Endothelial cell (in vitro differentiated cells): ENCODE measurements around the gene SUPT7L. TPM values are rescaled to one million over a fixed set of nuclear protein-coding genes. Genes with fewer than 3 reads are reported as not detected.

Experiments
- DNase-seq: peaks from one replicate; pipeline ENCODE4 v3.0.0; 2021; ENCODE audit warnings: low spot score
- H3K27ac Mint-ChIP-seq: one replicate; pipeline ENCODE4 v1.8.0; 2021; ENCODE audit warnings: mixed read lengths, inconsistent platforms; ENCODE audit not compliant: unreplicated experiment
- H3K27me3 Mint-ChIP-seq: one replicate; pipeline ENCODE4 v1.8.0; 2021; ENCODE audit warnings: mild to moderate bottlenecking, moderate library complexity, mixed read lengths, inconsistent platforms; ENCODE audit not compliant: unreplicated experiment
- H3K36me3 Mint-ChIP-seq: one replicate; pipeline ENCODE4 v1.8.0; 2021; ENCODE audit warnings: mild to moderate bottlenecking, low read depth, mixed read lengths, inconsistent platforms; ENCODE audit not compliant: unreplicated experiment
- H3K4me1 Mint-ChIP-seq: one replicate; pipeline ENCODE4 v1.8.0; 2021; ENCODE audit warnings: mild to moderate bottlenecking, mixed read lengths, inconsistent platforms; ENCODE audit not compliant: unreplicated experiment
- H3K4me3 Mint-ChIP-seq: one replicate; pipeline ENCODE4 v1.8.0; 2021; ENCODE audit warnings: mild to moderate bottlenecking, mixed read lengths, inconsistent platforms; ENCODE audit not compliant: unreplicated experiment
- H3K9me3 Mint-ChIP-seq: one replicate; pipeline ENCODE4 v1.8.0; 2021; ENCODE audit warnings: mixed read lengths, inconsistent platforms; ENCODE audit not compliant: unreplicated experiment
- total RNA-seq: library from RNA; stranded (reverse); fragmentation: NEBNext Ultra II Directional; extraction: Animal tissue kit (Norgen Biotek cat#: 25700); gene quantifications from one replicate; pipeline ENCODE4 v1.2.1, GENCODE V29; 2021; ENCODE audit not compliant: unreplicated experiment
- TF ChIP-seq, protein P1 (sequence below): fragments of 200-600 bp; sonication (generic); IDR thresholded peaks from one replicate; pipeline ENCODE4 v1.5.0; 2021; ENCODE audit warnings: antibody characterized with exemption; ENCODE audit not compliant: unreplicated experiment

SUPT7L gene
- total RNA-seq, 1 donor from 2014 or later, result 39.1 TPM

DNA sequence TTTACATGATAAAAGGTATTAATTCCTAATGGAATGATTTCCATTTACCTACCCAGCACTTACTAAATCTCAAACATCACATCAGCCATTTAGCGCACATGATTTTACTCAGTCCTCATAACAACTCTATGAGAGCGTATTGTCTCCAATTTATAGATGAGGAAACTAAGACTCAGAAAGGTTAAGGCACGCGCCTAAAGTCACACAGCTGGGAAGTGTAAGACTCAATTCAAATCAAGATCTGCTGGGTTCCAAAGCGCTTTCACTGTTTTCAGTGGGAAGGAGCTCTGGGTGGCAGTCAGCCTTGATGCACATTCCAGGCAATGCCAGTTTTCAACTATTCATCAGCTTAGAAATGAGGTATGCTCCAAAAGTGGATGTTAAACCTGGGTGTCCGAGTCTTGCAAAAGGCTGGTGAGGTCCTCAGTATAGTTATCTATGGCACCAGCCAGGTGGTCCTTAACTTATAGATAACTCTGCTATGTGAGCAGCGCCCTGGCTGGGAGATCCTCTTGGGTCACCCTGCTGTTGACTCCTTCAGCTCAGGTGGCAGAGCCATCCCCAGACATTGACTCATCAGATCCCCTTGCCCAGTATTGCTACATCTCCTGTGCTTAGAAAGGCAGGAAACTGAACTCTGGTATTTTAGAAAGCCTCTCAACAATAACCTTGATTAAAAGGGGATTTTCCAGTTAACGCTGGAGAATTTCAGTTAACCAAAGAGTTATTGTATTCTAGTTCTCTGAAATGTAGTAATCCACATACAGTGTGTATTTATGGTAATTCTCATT lies 47.4 kb upstream of the SUPT7L start:
- H3K27me3 Mint-ChIP-seq, result peaks cover 5% of the 10 kb centered on the region
- DNase-seq, result no peak
- no peak overlapping the region for H3K4me3 Mint-ChIP-seq
- H3K9me3 Mint-ChIP-seq, result no peaks in the 10 kb centered on the region
- TF ChIP-seq, protein P1, sequence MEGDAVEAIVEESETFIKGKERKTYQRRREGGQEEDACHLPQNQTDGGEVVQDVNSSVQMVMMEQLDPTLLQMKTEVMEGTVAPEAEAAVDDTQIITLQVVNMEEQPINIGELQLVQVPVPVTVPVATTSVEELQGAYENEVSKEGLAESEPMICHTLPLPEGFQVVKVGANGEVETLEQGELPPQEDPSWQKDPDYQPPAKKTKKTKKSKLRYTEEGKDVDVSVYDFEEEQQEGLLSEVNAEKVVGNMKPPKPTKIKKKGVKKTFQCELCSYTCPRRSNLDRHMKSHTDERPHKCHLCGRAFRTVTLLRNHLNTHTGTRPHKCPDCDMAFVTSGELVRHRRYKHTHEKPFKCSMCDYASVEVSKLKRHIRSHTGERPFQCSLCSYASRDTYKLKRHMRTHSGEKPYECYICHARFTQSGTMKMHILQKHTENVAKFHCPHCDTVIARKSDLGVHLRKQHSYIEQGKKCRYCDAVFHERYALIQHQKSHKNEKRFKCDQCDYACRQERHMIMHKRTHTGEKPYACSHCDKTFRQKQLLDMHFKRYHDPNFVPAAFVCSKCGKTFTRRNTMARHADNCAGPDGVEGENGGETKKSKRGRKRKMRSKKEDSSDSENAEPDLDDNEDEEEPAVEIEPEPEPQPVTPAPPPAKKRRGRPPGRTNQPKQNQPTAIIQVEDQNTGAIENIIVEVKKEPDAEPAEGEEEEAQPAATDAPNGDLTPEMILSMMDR, result no peak
- peaks cover 15% of the 10 kb centered on the region for H3K4me1 Mint-ChIP-seq
- no peaks in the 10 kb centered on the region for H3K36me3 Mint-ChIP-seq
- H3K27ac Mint-ChIP-seq, result no peak overlapping the region

DNA sequence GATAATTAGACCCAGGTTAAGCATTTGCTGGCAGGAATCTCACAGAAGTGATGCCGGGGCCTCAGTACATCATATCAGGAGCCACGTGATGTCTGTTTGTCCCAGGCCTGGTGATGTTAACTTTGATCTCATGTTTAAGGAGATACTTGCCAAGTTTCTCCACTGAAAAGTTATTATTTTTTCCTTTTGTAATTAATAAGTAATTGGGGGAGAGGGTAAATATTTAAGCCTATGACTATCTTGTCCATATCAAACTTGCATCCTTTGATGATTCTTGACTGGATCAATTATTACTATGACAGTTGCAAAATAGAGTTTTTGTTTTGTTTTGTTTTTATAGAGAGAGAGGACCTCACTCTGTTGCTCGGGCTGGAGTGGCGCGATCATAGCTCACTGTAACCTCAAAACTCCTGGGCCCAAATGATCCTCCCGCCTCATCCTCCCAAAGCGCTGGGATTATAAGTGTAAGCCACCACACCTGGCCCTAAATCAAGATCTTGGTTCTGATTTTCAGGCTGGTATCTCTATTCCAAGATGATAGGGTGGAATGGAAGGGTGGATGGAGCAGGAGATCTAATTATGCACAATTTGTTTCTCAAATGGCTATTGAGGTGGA lies 46.7 kb upstream of the SUPT7L start:
- Mint-ChIP-seq H3K4me1 (peaks cover 16% of the 10 kb centered on the region), H3K4me3 (no peak overlapping the region), H3K9me3 (no peaks in the 10 kb centered on the region), H3K36me3 (no peaks in the 10 kb centered on the region), H3K27me3 (peaks cover 5% of the 10 kb centered on the region), H3K27ac (no peak overlapping the region)
- no peak for DNase-seq
- TF ChIP-seq, protein P1, result no peak

DNA sequence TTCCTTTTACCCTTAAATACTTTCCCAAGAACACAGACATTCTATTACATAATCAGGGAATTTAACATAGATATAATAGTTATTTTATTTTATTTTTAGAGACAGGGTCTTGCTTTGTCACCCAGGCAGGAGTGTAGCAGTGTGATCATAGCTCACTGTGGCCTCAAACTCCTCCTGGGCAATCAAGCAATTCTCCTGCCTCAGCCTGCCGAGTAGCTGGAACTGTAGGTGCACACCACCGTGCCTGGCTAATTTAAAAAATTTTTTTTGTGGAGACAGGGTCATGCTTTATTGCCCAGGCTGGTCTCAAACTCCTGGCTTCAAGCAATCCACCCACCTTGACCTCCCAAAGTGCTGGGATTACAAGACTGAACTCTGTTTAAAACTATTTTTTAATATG lies 45.9 kb upstream of the SUPT7L start:
- Mint-ChIP-seq H3K4me3 (no peak overlapping the region), H3K4me1 (peaks cover 9% of the 10 kb centered on the region), H3K36me3 (no peaks in the 10 kb centered on the region), H3K27ac (no peak overlapping the region), H3K27me3 (no peaks in the 10 kb centered on the region), H3K9me3 (no peaks in the 10 kb centered on the region)
- DNase-seq, result no peak
- TF ChIP-seq, protein P1, result no peak

DNA sequence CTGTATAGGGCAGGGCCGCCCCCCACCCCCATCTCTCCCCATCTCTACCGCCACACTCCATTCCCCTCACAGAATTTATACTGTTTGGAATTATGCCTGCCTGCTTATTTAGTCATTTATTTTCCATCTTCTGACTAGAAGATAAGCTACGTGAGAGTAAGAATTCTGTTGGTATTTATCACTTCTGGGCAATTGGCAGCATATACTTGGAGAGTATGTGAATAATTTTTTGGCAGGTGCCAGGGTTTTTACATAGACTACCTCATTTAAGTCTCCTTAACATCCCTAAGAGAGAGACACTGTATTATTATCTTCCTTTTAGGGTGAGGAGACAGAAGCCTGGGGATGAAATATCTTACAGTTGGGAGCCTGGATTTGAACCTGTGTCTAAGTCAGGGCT lies 45.3 kb upstream of the SUPT7L start:
- Mint-ChIP-seq H3K36me3 (no peaks in the 10 kb centered on the region), H3K27ac (no peak overlapping the region), H3K9me3 (no peaks in the 10 kb centered on the region), H3K4me1 (peaks cover 8% of the 10 kb centered on the region), H3K4me3 (no peak overlapping the region), H3K27me3 (no peaks in the 10 kb centered on the region)
- DNase-seq, result no peak
- TF ChIP-seq, protein P1, result no peak

DNA sequence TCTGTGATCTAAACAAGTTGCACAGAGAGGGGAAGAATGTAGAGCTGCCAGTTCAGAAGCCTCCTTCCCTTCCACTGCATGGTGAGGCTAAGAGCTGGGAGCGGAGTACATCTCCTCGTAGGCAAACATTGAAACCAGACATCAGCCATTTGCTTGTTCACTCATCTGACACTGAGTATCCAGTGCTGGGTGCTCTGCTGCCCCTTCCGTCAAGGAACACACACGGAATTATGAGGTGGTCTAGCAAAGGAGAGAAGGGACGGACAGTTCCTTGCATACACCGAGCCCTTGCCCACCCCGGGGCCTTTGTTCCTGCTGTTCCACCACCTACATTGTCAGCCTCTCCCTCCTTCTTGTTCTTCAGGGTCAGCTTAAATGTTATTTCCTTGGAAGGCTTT lies 44.8 kb upstream of the SUPT7L start:
- Mint-ChIP-seq H3K4me1 (peaks cover 8% of the 10 kb centered on the region), H3K9me3 (no peaks in the 10 kb centered on the region), H3K4me3 (no peak overlapping the region), H3K36me3 (no peaks in the 10 kb centered on the region), H3K27me3 (no peaks in the 10 kb centered on the region), H3K27ac (no peak overlapping the region)
- no peak for DNase-seq
- TF ChIP-seq, protein P1, result no peak
